GM18907 (cell line): ENCODE data around the gene RTN4IP1.
"Not testable (repeated sequence)": the region's sequence is repeated elsewhere in the genome, so short reads cannot be mapped to it uniquely, and the experiment has no call there.

Experiments
- ATAC-seq: cut with Tn5 transposase; IDR thresholded peaks from one replicate; pipeline ENCODE4 v1.9.1; 2021; ENCODE audit warnings: mild to moderate bottlenecking, moderate library complexity; ENCODE audit not compliant: unreplicated experiment

Gene RTN4IP1

GRCh38 chr6:106588937-106589336 is 40.4 kb downstream of the RTN4IP1 start:
- ATAC-seq = not testable (repeated sequence)

DNA sequence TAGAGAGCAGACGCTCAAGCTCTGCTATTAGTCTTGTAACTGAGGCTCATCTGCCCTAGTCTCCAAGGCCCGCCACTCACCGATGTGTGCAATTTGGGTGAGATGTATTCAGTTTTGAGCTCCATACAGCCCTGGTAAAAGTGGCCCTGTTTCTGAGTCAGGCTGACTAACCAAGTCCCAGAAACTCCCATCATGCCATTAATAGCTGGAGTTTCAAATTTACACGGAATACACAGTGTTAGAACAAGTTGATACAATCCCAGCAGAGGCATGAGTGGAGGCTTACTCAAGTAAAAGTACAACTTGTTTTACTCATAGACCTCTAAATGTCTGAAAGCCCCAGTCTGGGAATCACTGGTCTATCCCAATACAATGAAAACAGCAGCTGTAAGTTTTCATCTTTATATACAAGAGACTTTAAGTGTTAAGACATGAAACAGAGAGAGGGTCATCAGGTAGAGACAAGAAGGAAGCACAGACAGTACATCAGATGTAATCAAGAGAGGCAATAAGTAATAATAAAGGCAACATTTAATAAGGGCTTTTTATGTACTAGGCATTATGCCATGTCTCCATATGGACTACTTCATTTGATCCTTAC is 42.4 kb downstream of the RTN4IP1 start:
- no peak for ATAC-seq

DNA sequence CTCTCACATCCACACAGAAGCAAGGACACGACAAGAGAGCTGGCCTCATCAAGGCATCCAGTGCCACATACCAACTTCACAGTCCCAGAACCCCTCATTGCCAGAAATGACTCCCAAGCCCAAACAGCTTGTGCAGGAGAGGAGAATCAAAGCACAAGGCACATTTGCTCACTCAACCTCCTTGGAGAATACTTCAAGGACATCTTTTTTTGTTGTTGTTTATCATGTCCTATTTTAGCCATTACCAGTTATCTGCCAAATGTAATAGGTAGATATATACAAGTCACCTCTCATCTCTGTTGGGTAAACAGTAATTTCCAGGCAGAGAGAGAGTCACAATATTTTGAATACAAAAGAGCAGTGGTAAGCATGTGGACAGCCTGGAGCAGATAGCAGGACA is 47.8 kb downstream of the RTN4IP1 start:
- no peak for ATAC-seq

- no peak for ATAC-seq
Observed at GRCh38 chr6:106579281-106579680, 50.0 kb downstream of the RTN4IP1 start.

DNA sequence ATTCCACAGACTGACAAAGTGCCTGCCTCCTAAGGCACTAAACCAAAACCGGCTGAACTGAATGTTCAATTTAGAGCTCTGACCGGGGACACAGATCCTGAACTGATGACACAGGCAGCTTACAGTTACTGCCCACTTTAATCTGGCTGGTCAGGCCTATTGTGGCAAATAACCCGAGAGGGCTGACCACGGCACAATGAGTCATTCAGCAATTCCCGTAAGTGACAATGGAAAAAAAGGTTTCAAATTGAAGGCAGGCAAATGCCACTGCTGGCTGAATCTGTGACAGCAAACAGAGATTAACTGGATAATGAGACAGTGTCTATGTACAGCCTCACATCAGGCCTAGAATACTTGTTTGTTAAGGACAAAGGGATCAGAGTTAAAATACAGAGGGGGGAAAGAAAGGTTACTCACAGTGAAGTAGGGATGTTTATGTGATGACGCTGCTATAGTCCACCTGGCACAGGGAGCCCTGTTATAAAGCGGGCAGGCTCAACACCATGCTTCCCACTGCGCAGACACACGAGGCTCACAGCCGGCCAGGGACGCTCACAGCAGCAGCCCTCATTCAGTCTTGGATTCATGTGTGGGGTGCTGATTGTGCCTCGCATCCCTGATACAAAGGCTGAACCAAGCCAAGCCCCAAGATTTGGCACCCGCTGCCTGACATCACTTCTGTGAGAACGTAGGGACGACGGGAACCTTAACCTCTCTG is 54.4 kb downstream of the RTN4IP1 start:
- no peak for ATAC-seq

GRCh38 chr6:106572875-106573585 is 56.3 kb downstream of the RTN4IP1 start:
- no peak for ATAC-seq

- ATAC-seq = no peak
Observed at GRCh38 chr6:106572436-106572835, 56.9 kb downstream of the RTN4IP1 start.

- ATAC-seq = no peak
Observed at GRCh38 chr6:106569428-106569827, 59.9 kb downstream of the RTN4IP1 start.

- ATAC-seq = no peak
Observed at GRCh38 chr6:106568530-106568929, 60.8 kb downstream of the RTN4IP1 start.

GRCh38 chr6:106564476-106564875 is 64.8 kb downstream of the RTN4IP1 start:
- no peak for ATAC-seq

GRCh38 chr6:106563614-106564013 is 65.7 kb downstream of the RTN4IP1 start:
- no peak for ATAC-seq

- no peak for ATAC-seq
Observed at GRCh38 chr6:106561686-106562405, 67.5 kb downstream of the RTN4IP1 start.

GRCh38 chr6:106560996-106561685 is 68.2 kb downstream of the RTN4IP1 start:
- ATAC-seq = no peak

DNA sequence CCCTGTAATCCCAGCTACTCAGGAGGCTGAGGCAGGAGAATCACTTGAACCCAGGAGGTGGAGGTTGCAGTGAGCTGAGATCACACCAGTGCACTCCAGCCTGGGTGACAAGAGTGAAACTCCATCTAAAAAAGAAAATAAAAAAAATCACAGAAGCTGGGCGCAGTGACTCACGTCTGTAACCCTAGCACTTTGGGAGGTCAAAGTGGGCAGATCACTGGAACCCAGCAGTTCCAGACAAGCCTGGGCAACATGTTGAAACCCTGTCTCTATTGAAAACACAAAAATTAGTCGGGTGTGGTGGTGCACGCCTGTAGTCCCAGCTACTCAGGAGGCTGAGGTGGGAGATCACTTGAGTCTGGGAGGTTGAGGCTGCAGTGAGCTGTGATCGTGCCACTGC is 69.6 kb downstream of the RTN4IP1 start:
- not testable (repeated sequence) for ATAC-seq

GRCh38 chr6:106558364-106558763 is 70.9 kb downstream of the RTN4IP1 start:
- no peak for ATAC-seq

DNA sequence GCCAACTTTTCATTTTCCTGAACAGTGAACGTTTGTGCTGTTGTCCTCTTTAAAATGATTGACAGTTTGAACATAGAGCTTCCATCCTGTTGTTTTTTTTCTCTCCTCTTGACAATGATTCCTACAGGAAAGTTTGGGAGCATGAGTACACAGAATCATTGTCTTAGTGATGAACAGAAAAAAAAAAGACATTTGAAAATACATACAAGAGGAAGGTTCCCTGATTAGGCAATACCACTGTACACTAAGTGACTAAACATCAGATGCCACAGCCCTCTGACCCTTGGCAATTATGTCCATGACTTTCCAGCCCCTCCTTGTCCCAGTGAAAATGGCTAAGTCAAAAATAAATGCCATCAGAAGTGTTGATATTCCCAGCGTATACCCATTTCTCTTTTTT is 71.5 kb downstream of the RTN4IP1 start:
- no peak for ATAC-seq

GRCh38 chr6:106556368-106556960 is 72.8 kb downstream of the RTN4IP1 start:
- no peak for ATAC-seq

GRCh38 chr6:106555767-106556166 is 73.5 kb downstream of the RTN4IP1 start:
- no peak for ATAC-seq

- ATAC-seq = no peak
Observed at GRCh38 chr6:106553440-106553839, 75.9 kb downstream of the RTN4IP1 start.

GRCh38 chr6:106551155-106551554 is 78.1 kb downstream of the RTN4IP1 start:
- ATAC-seq = no peak
